T-helper 2 cell treated with Interferon-gamma antibody and Interleukin-4, amounts not matched to agents 100 ng/mL and 5 ng/mL, for 36 hours (primary cell): ENCODE measurements around the gene CCZ1. TPM values are rescaled to one million over a fixed set of nuclear protein-coding genes. Genes with fewer than 3 reads are reported as not detected.
"Not testable (repeated sequence)": the region's sequence is repeated elsewhere in the genome, so short reads cannot be mapped to it uniquely, and the experiment has no call there.

ENCODE experiments used
- intact Hi-C: fragments of 100-400 bp; cut with micrococcal nuclease; formaldehyde crosslinking; loops from one replicate; pipeline ENCODE4 v1.15.1; 2023
- total RNA-seq: library from RNA; stranded (reverse); gene quantifications from 2 replicates; pipeline ENCODE4 v1.2.3, GENCODE V29; 2022

CCZ1 gene
- total RNA-seq, 1 donor from 2014 or later: 96.4 TPM

GRCh38 chr7:5908835-5909234 is 10.3 kb downstream of the CCZ1 start:
- intact Hi-C loops: not testable (repeated sequence)

- intact Hi-C loops: not testable (repeated sequence)
Measured at GRCh38 chr7:5916529-5916928, 18.0 kb downstream of the CCZ1 start.

DNA sequence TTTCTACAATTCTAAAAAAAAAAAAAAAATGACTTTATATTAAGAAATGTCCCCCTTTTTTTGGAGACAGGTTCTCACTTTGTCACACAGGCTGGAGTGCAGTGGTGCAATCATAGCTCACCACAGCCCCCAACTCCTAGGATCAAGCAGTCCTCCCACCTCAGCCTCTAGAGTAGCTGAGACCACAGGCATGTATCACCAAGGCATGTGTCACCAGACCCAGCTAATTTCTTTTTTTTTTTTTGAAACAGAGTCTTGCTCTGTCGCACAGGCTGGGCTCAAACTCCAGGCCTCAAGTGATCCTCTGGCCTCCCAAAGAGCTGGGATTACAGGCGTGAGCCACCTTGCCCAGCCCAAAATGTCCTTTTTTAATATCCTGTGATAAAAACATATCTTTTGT is 25.6 kb downstream of the CCZ1 start:
- intact Hi-C loops: not testable (repeated sequence)

GRCh38 chr7:5924630-5925029 is 26.1 kb downstream of the CCZ1 start:
- intact Hi-C loops: not testable (repeated sequence)

DNA sequence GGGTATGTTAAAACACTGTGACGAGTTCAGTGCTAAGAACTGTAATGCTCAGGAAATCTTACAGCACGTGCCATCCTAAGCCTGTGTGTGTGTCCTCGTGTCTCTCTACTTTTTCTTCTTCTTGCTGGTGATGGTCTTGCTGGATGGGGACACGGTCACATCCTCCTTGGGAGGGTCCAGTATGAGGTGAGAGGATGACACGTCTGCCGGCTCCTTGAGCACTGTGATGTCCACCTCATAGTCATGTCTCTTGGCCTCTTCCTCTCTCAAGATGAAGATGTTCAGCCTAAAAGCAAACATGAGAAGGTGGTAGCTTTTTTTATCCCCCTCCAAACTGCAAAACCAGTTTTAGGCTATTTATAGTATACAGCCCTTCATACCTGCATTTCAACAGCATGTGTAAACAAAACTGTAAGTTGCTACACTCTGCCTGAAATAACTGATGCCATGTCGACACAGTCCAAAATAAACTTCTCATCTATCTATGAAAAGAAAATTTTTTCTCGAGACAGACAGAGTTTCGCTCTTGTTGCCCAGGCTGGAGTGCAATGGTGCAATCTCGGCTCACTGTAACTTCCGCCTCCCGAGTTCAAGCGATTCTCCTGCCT is 27.8 kb downstream of the CCZ1 start:
- intact Hi-C loops: not testable (repeated sequence)

- intact Hi-C loops: not testable (repeated sequence)
Measured at GRCh38 chr7:5930290-5930689, 31.8 kb downstream of the CCZ1 start.

DNA sequence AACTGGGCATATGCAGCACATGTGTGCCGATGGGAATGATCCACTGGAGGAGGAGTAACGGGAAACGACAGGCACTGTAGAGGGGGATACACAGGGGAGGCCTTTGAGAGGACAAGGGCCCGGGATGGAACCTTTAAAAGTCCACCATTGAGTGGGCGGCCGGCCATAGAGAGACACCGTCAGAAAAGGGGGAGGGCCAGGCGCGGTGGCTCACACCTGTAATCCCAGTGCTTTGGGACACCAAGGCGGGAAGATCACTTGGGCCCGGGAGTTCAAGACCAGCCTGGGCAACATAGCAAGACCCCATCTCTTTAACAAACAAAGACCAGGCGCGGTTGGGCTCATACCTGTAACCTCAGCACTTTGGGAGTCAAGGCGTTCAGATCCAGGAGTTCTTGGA is 32.7 kb downstream of the CCZ1 start:
- intact Hi-C loops: not testable (repeated sequence)

- intact Hi-C loops: not testable (repeated sequence)
Measured at GRCh38 chr7:5931905-5932644, 33.5 kb downstream of the CCZ1 start.

- intact Hi-C loops: not testable (repeated sequence)
Measured at GRCh38 chr7:5934945-5935450, 36.5 kb downstream of the CCZ1 start.

GRCh38 chr7:5963205-5963604 is 64.7 kb downstream of the CCZ1 start:
- intact Hi-C loops: not testable (repeated sequence)

DNA sequence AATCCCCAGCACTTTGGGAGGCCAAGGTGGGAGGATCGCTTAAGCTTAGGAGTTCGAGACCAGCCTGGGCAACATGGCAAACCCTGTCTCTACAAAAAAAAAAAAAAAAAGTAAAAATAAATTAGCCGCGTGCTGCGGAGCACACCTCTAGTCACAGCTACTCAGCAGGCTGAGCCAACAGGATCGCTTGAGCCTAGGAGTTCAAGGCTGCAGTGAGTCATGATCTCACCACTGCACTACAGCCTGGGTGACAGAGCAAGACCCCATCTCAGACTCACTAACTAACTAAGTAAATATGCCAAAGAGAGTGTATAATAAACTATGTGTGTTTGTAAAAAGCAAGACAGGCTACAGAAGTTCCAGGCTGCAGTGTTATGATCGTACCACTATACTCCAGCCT is 65.3 kb downstream of the CCZ1 start:
- intact Hi-C loops: not testable (repeated sequence)

GRCh38 chr7:5970347-5970911 is 71.9 kb downstream of the CCZ1 start, which contains the start of gene RSPH10B:
TSS of gene RSPH10B (minus strand) at chr7:5970689. CDS start at chr7:5967116, 3,573 bp downstream.
- intact Hi-C loops: not testable (repeated sequence)

- intact Hi-C loops: not testable (repeated sequence)
Measured at GRCh38 chr7:5973580-5973979, 75.0 kb downstream of the CCZ1 start.

Other genes starting within 250 kb of the CCZ1 start
- 33.9 and 34.7 TPM in 2 replicates for gene RNF216, start 117.1 kb upstream of the CCZ1 start, total RNA-seq
- 0.57 TPM in 1 of 2 replicates, not detected in the other for gene OCM, start 17.9 kb upstream of the CCZ1 start, total RNA-seq
- 0.34 TPM in 1 of 2 replicates, not detected in the other for gene RSPH10B, start 72.0 kb downstream of the CCZ1 start, total RNA-seq
- gene PMS2, start 110.3 kb downstream of the CCZ1 start, total RNA-seq: 19.2 and 21.2 TPM in 2 replicates
- 39.9 and 43.4 TPM in 2 replicates for gene AIMP2, start 110.5 kb downstream of the CCZ1 start, total RNA-seq
- gene ANKRD61, start 132.6 kb downstream of the CCZ1 start, total RNA-seq: 0.18 TPM in 1 of 2 replicates, not detected in the other
- 94.7 and 113 TPM in 2 replicates for gene EIF2AK1, start 160.4 kb downstream of the CCZ1 start, total RNA-seq
- gene USP42, start 206.2 kb downstream of the CCZ1 start, total RNA-seq: 16.3 and 16.8 TPM in 2 replicates